ENCODE measurements around the gene GALNT7.
A peak's percentile ranks its signal among the peaks of the same experiment; 100 is the strongest.

GALNT7 gene

DNA sequence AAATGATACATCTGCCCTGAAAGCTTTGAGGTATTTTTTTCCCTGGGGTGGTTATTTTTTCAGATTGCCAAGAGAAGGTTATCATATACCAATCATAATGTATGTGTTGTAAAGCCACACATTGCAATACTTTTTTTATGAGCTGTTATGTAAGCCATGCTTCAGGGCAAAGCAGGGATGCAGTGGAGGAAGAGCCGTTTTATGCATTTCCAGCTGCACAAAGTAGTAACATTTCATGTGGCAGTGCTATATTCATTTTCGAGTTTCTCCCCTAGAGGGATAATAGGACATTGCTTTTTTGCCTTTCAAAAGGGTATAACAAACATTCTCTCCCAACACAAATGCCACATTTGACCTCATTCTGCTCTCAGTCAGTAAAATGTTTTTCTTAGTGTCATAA is 68.5 kb downstream of the GALNT7 start:
- no peak for DNase-seq (ENCODE audit: low spot score)

DNA sequence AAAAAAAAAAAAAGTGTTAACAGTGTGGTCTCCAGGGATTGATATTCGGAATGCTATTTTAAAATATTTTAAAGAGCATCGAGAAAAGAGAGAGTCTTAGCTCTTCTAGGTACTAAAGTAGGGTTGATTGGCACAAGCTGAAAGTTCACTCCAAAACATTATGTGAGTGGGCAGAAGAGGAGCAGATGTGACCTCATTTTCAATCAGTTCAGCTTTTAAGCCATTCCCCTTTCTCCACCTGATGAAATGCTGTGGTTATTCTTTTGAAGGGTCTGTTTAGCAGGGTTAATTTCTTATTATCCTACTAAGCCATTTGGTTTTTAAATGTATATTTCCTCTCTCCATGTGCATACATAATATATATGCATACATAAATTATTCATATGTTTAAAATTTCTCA is 69.2 kb downstream of the GALNT7 start:
- DNase-seq (ENCODE audit: low spot score): no peak

DNA sequence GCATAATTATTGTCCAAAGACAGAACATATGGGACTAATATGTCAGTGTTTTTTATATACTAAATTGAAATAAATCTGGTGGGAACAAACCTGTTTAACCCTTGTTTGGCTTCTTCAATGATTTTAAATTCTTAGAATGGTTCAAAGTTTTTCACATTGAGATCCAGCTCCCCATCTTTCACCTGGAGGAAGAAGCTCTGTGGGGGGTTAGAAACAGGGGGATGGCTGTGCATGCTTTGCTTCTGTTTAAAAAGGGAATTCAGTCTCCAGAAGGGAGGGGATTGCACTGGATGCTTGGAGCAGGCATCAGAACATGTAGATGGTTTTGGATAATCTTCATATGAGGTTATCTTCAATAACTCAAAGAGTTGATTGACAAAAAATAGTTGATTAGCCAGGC is 72.1 kb downstream of the GALNT7 start:
- DNase-seq (ENCODE audit: low spot score): no peak

DNA sequence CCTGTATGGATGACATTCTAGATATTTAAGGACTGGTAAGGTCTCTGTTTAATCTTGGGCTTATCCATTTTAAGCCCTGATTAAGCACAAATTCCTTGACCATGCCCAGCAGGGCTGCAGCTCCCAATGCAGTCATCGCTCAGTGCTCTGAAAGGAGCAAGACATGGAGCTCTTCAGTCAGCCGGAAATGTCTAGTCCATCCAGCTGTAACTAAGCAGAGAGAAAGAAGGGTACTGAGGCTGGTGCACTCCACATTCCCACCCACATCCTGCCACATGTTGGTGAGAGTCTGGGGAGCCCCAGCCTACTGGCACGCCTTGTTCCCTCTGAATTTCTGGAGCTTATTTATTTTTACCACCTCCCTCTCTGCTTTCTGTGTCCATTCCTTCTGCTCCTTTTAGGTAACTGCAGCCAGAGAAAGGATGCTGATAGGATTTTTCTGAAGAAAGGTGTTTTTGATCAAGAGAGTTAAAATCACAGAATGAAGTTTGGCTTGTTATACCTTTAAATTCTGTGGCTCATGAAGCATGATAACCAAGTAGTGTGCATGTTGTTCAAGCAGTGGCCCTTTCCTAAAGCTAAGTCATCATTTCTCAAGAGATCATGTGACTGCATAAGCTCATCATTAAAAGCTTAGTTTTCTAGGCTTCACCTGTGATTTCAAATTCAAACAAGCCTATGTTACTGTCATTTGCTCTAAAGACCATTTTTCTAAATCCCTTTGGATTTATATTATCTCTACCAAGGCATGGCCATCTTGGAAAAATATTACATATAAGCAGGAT is 74.0 kb downstream of the GALNT7 start:
- no peak for DNase-seq (ENCODE audit: low spot score)

DNA sequence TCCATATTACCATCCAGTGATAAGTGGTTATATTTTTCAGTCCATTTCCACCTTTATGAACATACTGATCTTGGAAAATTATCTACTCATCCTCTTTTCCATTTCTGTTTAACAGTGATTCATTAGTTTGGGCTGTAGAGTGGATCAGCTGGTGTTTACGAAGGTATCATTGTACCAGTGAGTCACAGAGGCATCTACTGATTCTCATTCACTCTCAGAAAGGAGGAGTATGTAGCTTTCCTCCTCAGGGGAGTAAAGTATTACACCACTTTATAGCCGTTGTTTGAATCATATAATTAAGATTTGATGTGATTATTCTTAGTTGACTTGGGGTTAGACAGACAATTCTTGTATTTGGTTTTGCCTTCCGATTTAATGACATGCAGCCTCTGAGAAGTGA is 74.7 kb downstream of the GALNT7 start:
- DNase-seq (ENCODE audit: low spot score): no peak

DNA sequence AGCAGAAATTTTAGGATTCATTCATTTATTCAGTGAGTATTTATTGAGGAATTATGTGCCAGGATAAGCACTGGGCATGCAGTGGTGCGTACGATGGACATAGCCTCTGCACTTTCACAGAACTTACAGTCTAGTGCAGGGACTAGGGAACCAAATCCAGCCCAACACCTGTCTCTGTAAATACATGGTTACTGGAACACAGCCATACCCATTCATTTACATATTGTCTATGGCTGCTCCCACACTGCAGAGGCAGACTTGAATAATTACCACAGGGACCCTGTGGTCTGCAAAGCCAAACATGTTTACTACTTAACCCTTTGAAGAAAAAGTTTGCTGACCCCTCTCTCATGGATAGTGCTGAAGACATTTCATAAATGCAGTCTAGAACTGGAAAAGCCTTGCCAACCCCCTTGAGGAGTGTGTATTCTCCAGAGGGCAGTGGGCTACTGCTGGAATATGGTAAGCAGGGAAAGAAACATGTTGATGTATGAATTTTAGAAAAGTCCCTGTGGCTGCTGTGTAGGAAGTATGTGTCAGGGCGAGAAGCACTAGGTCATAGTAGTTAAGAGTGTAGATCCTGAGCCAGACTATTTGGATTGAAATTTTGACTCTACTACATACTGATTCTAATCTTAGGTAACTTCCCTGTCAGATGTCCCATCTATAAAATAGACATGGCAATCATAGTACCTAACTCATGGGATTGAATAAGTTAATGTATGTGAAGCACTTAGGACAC is 75.5 kb downstream of the GALNT7 start:
- DNase-seq (ENCODE audit: low spot score): no peak

DNA sequence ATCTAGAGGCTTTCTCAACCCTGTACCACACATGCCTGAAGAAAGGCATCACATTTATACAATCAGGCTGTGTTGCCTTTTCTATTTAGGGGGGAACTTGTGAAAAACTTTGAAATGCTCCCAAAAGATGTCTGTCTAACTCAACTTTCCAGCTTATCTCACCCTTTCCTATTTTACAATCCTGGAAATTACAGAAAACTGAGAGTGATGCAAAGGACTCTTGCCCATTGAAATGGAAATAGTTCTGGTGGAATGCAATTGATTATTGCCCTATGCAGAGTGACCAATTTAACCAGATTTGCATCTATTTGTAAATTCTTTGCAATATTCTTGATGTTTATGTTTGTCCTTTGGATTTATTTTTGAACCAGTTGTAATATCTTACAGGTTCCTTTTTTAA is 77.3 kb downstream of the GALNT7 start:
- no peak for DNase-seq (ENCODE audit: low spot score)

DNA sequence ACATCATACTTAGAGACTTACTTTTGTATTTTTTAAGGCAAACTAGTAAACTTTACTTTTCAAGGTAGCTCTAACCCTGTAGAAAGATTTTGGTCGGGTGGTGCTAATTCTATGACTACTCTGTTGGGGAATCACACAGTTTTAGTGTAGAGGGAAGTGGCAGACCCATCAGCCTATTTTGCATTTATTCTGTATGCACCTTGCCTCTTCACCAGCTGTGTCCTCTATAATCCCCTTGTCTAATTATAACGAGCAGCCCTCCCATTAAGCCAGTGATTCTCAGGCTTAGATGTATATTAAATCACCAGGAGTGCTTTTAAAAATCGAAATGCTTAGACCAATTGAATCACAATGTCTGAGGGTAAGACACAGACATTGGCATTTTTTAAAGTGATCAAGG is 78.1 kb downstream of the GALNT7 start:
- DNase-seq (ENCODE audit: low spot score): no peak

DNA sequence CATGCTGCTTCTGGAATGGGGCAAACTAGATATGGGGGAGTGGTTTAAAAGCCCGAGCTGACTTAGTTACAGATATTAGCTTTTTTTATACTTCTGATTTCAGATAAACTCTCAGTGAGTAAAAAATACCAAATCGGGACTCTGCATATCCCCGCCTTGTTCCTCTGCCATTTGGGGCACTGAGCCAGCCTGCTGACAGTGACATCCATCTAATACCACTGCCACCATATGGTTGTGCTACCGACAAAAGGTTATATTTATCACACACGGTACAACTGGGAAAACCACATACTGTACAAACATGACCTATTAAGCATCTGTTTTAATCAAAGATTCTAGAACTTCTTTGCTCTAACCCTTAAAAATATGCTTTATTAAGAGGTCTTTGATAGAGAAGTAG is 78.7 kb downstream of the GALNT7 start:
- no peak for DNase-seq (ENCODE audit: low spot score)

DNA sequence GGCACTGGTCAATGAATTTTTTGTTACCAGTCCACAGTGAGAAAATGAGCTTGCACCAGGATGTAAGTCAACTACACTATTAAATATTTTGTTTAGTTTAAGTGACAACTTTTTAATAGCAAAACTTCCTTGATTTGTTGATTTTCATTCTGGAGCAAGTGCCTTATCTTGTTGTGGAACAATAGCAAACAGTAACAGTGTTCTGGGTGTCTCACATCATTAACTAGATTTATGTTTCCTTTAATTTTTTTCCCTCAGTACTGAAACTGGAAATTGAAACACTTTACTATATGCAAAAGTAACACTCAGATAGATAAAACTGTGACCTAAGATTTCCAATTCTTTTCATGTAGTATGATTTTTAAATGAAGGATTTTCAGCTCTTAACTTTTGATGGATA is 80.1 kb downstream of the GALNT7 start:
- DNase-seq (ENCODE audit: low spot score): no peak

DNA sequence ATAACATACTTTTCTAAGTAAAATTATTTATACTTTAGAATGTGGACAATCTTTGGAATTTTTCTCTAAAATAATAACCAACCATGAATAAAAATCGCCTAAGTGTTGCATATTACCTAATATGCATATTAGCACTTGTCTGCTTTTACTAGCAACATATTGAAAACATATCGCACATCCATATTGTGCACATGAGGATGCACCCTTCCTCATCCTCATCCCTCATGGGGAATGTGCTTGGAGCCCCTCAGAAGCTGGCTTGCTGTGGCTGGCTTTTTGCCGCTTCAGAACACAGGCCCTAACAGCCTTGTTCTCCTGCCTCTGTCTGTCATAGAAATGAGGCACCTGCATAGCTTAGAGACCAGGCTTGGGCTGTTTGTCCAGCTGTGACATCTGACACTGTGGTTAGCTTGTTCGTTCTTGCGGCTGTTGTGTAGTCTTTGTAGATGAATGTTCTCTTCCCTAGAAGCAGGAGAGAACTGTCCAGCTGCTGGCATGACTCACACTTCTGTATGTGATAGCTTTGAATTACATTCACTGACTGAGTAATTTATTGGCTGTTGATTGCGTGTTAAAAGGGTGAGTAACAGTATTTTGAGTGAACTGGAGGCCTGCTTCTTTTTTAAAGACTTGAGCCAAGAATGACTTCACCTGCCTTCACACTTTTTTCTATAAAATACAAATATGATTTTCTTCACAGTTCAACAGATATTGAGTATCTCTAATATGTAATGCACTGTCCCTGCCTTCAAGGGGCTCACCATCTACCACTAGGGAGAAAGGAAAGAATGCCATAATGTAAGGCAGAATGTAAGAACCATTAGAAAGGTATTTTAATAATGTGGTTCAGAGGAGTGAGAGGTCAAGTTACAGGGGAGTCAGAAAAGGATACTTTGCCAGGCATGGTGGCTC is 83.7 kb downstream of the GALNT7 start:
- DNase-seq (ENCODE audit: low spot score): no peak

DNA sequence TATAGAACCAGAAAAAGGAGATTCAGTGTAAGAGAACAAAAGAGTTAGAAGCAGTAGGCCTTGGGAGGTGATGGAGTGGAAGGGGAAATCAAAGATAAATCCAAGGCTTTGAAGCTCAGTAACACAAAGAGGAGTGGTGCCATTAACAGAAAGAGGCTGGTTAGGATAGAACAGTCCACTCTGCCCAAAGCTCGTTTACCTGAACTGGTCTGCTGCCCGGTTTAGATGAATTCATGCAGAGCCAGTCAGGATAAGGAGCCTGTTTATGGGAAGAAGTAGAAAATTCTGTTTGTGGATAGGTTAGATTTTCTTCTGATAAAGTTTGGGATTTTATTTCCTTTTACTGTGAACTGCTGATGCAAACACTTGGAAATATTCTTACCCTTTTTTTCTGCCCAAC is 85.0 kb downstream of the GALNT7 start:
- DNase-seq (ENCODE audit: low spot score): no peak

DNA sequence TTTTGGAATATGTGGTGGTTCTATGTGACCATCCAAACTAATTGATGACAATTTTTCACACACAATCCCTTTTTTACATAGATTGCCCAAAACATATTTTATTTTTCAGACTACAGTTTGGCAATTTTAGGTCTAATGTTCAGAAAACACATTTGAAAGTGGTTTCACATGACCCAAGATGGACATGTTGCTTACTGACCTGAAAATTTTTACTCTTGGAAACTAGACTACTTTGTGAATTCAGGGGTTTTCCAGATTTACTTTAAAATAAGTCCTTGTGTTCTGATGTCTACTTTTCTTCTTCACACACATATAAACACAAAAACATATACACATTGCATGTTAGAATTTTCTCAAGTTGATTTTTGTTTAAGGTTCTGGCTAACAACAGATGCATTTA is 86.0 kb downstream of the GALNT7 start:
- no peak for DNase-seq (ENCODE audit: low spot score)

DNA sequence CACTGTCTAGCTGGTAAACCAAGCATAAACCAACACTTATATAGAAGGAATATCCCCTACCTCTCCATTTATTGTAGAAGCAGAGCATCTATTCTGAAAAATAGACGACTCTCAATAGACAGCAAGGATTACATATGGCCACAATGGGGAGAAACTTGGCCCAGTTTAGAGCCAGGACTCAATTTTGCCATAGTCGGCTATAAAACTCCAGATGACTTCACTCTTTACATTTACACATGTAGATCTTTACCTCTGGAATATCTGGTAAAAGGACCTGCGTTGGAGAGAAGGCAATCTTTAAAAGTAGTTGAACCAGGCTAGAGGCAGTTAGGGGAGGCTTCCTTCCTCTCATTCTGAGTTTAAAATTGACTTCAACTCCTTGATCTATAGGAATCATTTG is 88.2 kb downstream of the GALNT7 start:
- no peak for DNase-seq (ENCODE audit: low spot score)

DNA sequence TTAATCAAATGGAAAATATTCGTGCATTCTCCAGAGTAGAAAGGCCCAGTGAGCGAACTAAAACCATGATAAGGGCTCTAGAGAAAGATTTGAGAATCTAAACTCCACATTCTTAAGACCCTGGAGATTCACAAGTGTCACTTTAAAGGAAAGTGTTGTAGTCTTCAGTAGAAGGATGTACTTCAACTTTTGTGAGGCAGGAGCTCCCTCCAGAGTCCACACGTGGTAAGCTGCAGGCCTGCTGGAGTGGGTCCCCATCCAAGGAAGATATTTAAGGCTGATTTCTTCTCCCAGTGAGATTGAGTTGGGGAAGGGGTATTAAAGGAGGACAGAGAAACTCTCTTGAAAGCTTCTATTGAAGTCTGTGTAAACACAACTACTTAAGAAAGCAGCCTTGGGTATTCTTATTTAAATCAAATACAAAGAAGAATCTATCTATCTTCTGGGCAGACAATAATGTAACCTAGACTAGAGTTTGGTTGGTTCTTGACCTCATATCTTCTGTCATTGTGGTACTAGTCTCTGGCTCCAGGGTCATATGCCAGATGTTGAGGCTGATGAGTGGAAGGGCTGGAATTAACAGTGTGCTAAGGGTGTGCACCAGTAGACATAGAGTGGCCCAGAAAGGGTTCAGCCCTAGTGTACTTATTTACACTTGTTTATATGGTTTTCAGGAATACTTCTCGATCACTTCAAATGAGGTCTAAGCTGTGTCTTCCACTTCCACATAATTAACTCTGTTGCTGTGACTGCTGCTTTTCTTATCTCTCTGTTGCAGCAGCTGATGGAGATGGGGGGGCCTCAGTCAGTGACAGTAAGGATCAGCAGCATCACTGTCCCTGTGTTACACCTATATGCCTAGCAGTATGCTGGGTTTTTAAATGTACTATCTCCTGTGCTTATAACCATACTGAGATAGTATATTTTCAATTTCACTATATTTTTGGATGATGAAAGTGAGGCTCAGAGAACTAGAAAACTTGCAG is 89.4 kb downstream of the GALNT7 start:
- DNase-seq (ENCODE audit: low spot score): peak; percentile 60

DNA sequence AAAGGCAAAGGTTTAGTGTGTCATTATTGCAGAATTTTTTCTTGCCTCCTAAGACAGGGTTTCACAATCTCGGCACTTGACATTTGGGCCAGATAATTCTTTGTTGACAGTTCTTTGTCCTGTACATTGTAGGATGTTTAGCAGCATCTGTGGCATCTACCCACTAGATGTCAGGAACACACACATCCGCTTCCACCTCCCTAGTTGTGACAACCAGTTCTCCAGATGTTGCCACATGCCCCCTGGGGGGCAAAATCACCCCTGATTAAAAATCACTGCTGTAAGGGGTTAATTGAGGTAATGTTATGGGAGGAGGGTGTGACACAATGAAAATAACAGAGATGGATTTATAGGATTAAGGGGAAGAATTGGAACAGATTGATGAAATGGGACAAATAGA is 90.3 kb downstream of the GALNT7 start:
- no peak for DNase-seq (ENCODE audit: low spot score)

DNA sequence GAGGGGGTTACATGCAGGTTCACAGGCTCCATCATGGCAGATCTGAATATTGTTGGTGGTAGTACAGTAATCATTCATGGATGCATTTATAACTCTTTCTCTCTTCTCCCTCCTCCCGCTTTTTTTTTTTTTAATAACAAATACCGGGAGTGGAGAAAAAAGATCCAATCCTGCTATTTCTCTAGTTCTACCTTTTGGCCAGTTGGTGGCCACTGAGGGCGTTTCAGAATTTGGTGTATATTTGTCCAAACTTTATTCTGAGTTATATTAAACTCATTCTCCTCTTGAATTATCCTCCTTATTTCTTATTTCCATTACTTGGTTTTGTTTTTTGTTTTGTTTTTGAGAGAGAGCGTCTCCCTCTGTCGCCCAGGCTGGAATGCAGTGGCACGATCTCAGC is 90.7 kb downstream of the GALNT7 start:
- no peak for DNase-seq (ENCODE audit: low spot score)

DNA sequence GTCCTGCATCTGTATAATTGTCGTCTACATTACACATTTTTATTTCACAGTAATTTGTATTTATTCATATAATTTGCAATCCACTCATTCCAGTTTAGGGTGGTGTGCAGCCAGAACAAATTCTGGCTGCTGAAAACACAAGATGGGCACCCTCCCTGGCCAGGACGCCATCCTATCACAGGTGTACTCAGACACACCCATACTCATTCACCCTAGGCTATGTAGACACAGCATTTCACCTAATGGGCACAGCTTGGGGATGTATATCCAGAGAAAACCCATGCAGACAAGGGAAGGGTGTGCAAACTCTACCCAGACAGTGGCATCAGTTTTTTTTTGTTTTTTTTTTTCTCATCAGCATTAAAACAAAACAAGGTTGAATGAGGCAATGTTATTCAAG is 92.4 kb downstream of the GALNT7 start:
- no peak for DNase-seq (ENCODE audit: low spot score)

DNA sequence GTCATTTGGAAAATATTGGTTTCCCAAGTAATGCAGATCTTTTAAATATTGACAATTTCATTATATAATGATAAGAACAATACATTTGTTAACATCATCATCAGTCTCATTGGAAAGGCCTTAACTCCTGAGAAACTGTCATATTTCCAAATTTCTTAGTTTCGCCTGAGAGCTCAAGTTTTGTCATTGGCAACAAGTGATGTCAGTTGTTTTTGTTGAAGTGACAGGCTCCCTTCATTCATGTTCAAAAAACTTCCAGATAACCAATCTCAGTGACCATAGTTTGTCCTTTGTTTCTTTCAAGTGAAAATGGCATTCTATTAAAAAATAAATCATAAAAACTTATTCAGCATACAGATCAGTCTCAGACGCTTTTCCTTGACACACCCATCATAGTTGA is 93.8 kb downstream of the GALNT7 start:
- DNase-seq (ENCODE audit: low spot score): no peak

DNA sequence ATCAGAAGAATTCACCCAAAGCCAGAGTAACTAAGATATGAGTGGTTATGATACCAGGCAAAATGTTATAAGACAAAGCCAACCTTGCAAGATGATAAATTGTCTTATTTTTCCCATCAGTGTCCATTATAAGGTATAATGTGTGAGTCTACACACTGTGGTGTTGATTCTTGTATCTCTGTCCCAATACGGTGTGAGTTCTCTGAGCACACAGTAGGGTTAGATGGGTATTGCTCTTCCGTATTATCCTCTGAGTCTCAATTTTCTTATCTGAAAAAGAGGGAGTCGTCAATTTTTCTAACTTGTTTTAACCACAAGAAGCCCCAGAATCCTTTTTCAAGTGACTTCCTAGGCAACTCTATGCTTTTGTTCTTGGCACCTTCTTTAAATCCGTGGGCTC is 95.6 kb downstream of the GALNT7 start:
- DNase-seq (ENCODE audit: low spot score): no peak

DNA sequence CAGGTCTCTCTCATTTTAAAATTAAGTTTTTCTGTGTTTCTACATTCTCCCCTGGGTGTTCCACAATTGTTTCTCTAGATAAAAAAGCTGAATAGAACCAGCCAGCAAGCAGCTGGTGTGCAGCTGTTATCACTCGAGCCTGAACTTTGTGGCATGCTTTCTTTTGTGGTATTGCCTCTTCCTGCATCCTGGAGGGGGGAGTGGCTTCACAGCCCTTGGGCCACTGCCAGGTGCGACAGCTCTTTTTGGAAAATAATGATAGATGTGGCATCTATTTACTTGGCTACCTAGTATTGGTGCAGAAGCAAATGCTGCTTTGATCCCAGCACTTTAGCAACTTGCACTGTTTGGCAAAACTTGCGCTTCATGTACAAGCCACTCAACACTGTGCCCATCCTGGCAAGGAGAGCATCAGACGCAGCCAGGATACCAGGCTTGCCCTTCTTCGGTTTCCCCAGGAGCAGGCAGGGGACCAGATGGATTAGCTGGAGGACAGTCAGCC is 96.1 kb downstream of the GALNT7 start:
- DNase-seq (ENCODE audit: low spot score): peak; percentile 25

Data from CD4-positive, alpha-beta T cell treated with Interleukin-2 at 100 ng/mL for 4 hours (primary cell).